Neural cell (in vitro differentiated cells): Measurements from ENCODE around the gene NFIX. TPM values are rescaled to one million over a fixed set of nuclear protein-coding genes. Genes with fewer than 3 reads are reported as not detected.

Source experiments
- H2AFZ ChIP-seq: fragments of 200-600, 300-800 bp; sonication (generic), shearing (Covaris generic); 2 replicates; pipeline ENCODE4 v1.6.0; 2014; ENCODE audit warnings: low read depth, mild to moderate bottlenecking, antibody characterized with exemption, low read length, moderate library complexity
- H3F3A ChIP-seq: fragments of 200-600 bp; shearing (Covaris generic); 2 replicates; pipeline ENCODE4 v1.6.1; 2016; ENCODE audit warnings: mild to moderate bottlenecking, moderate library complexity, mixed read lengths, antibody characterized with exemption, low read length; ENCODE audit not compliant: insufficient read depth, poor library complexity, severe bottlenecking
- H3K27ac ChIP-seq: fragments of 200-600, 300-800 bp; sonication (generic), shearing (Covaris generic); 2 replicates; pipeline ENCODE4 v1.5.1; 2014; ENCODE audit warnings: mild to moderate bottlenecking, low read length, moderate library complexity
- H3K27me3 ChIP-seq: fragments of 300-800, 200-600 bp; sonication (generic), shearing (Covaris generic); 2 replicates; pipeline ENCODE4 v1.6.0; 2014; ENCODE audit warnings: mild to moderate bottlenecking, low read depth, low read length, moderate library complexity; ENCODE audit not compliant: insufficient read depth
- H3K36me3 ChIP-seq: fragments of 300-800, 200-600 bp; sonication (generic), shearing (Covaris generic); 2 replicates; pipeline ENCODE4 v1.5.1; 2014; ENCODE audit warnings: mild to moderate bottlenecking, antibody characterized with exemption, low read length, moderate library complexity; ENCODE audit not compliant: insufficient read depth
- H3K4me2 ChIP-seq: fragments of 300-800, 200-600 bp; sonication (generic), shearing (Covaris generic); 2 replicates; pipeline ENCODE4 v1.6.0; 2014; ENCODE audit warnings: mild to moderate bottlenecking, low read length
- H3K4me3 ChIP-seq: fragments of 300-800, 200-600 bp; sonication (generic), shearing (Covaris generic); 2 replicates; pipeline ENCODE4 v1.5.1; 2014; ENCODE audit warnings: mild to moderate bottlenecking, low read length, moderate library complexity
- H3K79me2 ChIP-seq: fragments of 200-600 bp; shearing (Covaris generic); replicated peaks from 2 replicates; pipeline ENCODE4 v1.6.0; 2014; ENCODE audit warnings: mild to moderate bottlenecking, low read length, moderate library complexity; ENCODE audit not compliant: insufficient read depth
- H3K9ac ChIP-seq: fragments of 300-800, 200-600 bp; sonication (generic), shearing (Covaris generic); 2 replicates; pipeline ENCODE4 v1.6.1; 2016; ENCODE audit warnings: mild to moderate bottlenecking, low read length, mixed read lengths
- H3K9me2 ChIP-seq: fragments of 200-600 bp; shearing (Covaris generic); 2 replicates; pipeline ENCODE4 v1.6.1; 2016; ENCODE audit warnings: mild to moderate bottlenecking, low read length, mixed read lengths; ENCODE audit not compliant: insufficient read depth
- H3K9me3 ChIP-seq: fragments of 200-600, 300-800 bp; sonication (generic), shearing (Covaris generic); 2 replicates; pipeline ENCODE4 v1.6.1; 2016; ENCODE audit warnings: mild to moderate bottlenecking, mixed run types, low read length, moderate library complexity, mixed read lengths
- H4K20me1 ChIP-seq: fragments of 200-600 bp; shearing (Covaris generic); 2 replicates; pipeline ENCODE4 v1.6.1; 2016; ENCODE audit warnings: mild to moderate bottlenecking, mixed run types; ENCODE audit not compliant: insufficient read depth
- EP300 ChIP-seq: fragments of 450-650 bp; conservative IDR thresholded peaks from 2 replicates; pipeline ENCODE4 v1.6.1; 2014; ENCODE audit warnings: antibody characterized with exemption, mild to moderate bottlenecking, moderate library complexity; ENCODE audit not compliant: poor library complexity, severe bottlenecking
- EZH2 ChIP-seq: fragments of 200-600, 300-800 bp; shearing (Covaris generic), sonication (generic); IDR thresholded peaks from 2 replicates; pipeline ENCODE4 v1.6.1; 2014; ENCODE audit warnings: antibody characterized with exemption, low read length, borderline replicate concordance, mild to moderate bottlenecking; ENCODE audit not compliant: insufficient read depth, poor library complexity, severe bottlenecking
- MXI1 ChIP-seq: fragments of 450-650 bp; conservative IDR thresholded peaks from 2 replicates; pipeline ENCODE4 v1.6.1; 2014; ENCODE audit warnings: antibody characterized with exemption, mild to moderate bottlenecking; ENCODE audit not compliant: poor library complexity, severe bottlenecking
- POLR2AphosphoS5 ChIP-seq: IDR thresholded peaks from 2 replicates; pipeline ENCODE4 v1.6.1; 2012
- RAD21 ChIP-seq: fragments of 450-650 bp; conservative IDR thresholded peaks from 2 replicates; pipeline ENCODE4 v1.6.1; 2014; ENCODE audit warnings: antibody characterized with exemption, mild to moderate bottlenecking, moderate library complexity
- REST ChIP-seq: IDR thresholded peaks from 2 replicates; pipeline ENCODE4 v1.6.1; 2012; ENCODE audit warnings: borderline replicate concordance
- SMC3 ChIP-seq: fragments of 450-650 bp; conservative IDR thresholded peaks from 2 replicates; pipeline ENCODE4 v1.6.1; 2014; ENCODE audit warnings: antibody characterized with exemption, mild to moderate bottlenecking, moderate library complexity; ENCODE audit not compliant: poor library complexity
- TAF1 ChIP-seq: IDR thresholded peaks from 2 replicates; pipeline ENCODE4 v1.6.1; 2012; ENCODE audit warnings: low read depth
- polyA plus RNA-seq: library from polyadenylated mRNA; depleted of rRNA; stranded (reverse); fragments of >200 nt; gene quantifications from 2 replicates; pipeline ENCODE4 v1.2.3, GENCODE V29; 2014
- TF ChIP-seq, protein P1 (sequence below): fragments of 450-650 bp; IDR thresholded peaks from 2 replicates; pipeline ENCODE4 v1.5.1; 2014; ENCODE audit warnings: antibody characterized with exemption, mild to moderate bottlenecking, moderate library complexity; ENCODE audit not compliant: poor library complexity, severe bottlenecking

The NFIX gene
- polyA plus RNA-seq, 1 donor from 2014 or later, result not detected

DNA sequence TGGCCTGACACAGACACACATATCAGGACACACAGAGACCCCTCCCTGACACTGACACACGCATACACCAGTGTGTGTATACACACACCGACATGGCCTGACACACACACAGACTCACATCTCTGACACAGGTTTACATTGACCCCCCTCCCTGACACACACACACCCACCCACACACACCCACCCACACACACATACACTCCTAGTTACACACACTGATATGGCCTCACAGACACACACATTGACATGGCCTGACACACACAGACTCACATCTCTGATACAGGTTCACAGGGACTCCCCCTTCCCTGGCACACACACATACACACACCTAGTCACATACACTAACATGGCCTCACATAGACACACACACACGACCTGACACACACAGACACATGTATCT is 4.4 kb upstream of the NFIX start:
- Histone ChIP-seq H3K9me3 (no peaks in the 10 kb centered on the region), H3K36me3 (no peaks in the 10 kb centered on the region), H3K4me2 (no peak overlapping the region), H3K9ac (no peak overlapping the region), H2AFZ (no peak overlapping the region), H3F3A (no peaks in the 10 kb centered on the region), H3K27ac (no peak overlapping the region), H4K20me1 (no peaks in the 10 kb centered on the region), H3K27me3 (peaks cover 46% of the 10 kb centered on the region), H3K9me2 (no peaks in the 10 kb centered on the region), H3K4me3 (no peak overlapping the region), H3K79me2 (no peaks in the 10 kb centered on the region)
- TF ChIP-seq MXI1, result no peak
- no peak for TF ChIP-seq EZH2
- no peak for TF ChIP-seq EP300
- no peak for TF ChIP-seq REST
- no peak for TF ChIP-seq TAF1
- TF ChIP-seq POLR2AphosphoS5, result no peak
- TF ChIP-seq, protein P1, sequence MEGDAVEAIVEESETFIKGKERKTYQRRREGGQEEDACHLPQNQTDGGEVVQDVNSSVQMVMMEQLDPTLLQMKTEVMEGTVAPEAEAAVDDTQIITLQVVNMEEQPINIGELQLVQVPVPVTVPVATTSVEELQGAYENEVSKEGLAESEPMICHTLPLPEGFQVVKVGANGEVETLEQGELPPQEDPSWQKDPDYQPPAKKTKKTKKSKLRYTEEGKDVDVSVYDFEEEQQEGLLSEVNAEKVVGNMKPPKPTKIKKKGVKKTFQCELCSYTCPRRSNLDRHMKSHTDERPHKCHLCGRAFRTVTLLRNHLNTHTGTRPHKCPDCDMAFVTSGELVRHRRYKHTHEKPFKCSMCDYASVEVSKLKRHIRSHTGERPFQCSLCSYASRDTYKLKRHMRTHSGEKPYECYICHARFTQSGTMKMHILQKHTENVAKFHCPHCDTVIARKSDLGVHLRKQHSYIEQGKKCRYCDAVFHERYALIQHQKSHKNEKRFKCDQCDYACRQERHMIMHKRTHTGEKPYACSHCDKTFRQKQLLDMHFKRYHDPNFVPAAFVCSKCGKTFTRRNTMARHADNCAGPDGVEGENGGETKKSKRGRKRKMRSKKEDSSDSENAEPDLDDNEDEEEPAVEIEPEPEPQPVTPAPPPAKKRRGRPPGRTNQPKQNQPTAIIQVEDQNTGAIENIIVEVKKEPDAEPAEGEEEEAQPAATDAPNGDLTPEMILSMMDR, result no peak
- no peak for TF ChIP-seq SMC3
- no peak for TF ChIP-seq RAD21

DNA sequence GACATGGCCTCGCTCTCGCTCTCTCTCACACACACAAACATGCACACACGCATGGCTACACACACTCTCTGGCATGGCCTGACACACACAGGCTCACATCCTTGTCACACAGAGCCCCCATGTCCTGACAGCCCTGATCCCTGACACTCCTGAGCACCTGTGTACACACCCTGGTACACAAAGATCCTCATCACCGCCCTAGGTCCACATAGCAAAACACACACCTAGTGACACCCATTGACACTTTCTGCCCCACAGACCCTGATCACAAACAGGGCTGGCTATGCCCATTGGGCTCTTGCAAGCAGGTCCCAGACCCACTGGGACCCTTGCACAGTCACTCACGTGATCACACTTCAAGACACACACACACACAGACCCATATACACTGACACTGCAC is 4.0 kb upstream of the NFIX start:
- Histone ChIP-seq H3K79me2 (no peaks in the 10 kb centered on the region), H3K4me3 (no peak overlapping the region), H3K27ac (no peak overlapping the region), H3K36me3 (no peaks in the 10 kb centered on the region), H3K27me3 (peaks cover 50% of the 10 kb centered on the region), H4K20me1 (no peaks in the 10 kb centered on the region), H3K4me2 (no peak overlapping the region), H3F3A (no peaks in the 10 kb centered on the region), H2AFZ (no peak overlapping the region), H3K9me3 (no peaks in the 10 kb centered on the region), H3K9ac (no peak overlapping the region), H3K9me2 (no peaks in the 10 kb centered on the region)
- no peak for TF ChIP-seq REST
- TF ChIP-seq RAD21, result no peak
- TF ChIP-seq, protein P1, result no peak
- TF ChIP-seq POLR2AphosphoS5, result no peak
- no peak for TF ChIP-seq EZH2
- TF ChIP-seq SMC3, result no peak
